Natural killer cell (primary cell): ENCODE measurements around the gene ST8SIA3. TPM values are rescaled to one million over a fixed set of nuclear protein-coding genes. Genes with fewer than 3 reads are reported as not detected.

Source experiments
- ATAC-seq, 3 donors: fragments of 150-1000 bp in 2 of 3; fragments of 200-7000 bp in 1 of 3; cut with Tn5 transposase; 1 replicate in 1 of 3; 2 replicates in 2 of 3; pipeline ENCODE4 v1.10.0; 2021; ENCODE audit warnings: mild to moderate bottlenecking in 2 of 3, moderate library complexity in 2 of 3
- DNase-seq, 2 donors: peaks; one replicate each; pipeline versions ENCODE4 v3.0.0 to v3.0.0-alpha.2; 2013 to 2021; ENCODE audit warnings: mixed read lengths in 1 of 2
- H3K27ac ChIP-seq: one replicate; pipeline ENCODE4 v1.5.1; 2013; ENCODE audit warnings: mild to moderate bottlenecking, low read length
- H3K27me3 ChIP-seq: one replicate; pipeline ENCODE4 v1.6.1; 2013; ENCODE audit warnings: low read length; ENCODE audit not compliant: control insufficient read depth, insufficient read depth
- H3K36me3 ChIP-seq: one replicate; pipeline ENCODE4 v1.6.1; 2013; ENCODE audit warnings: low read length; ENCODE audit not compliant: control insufficient read depth, insufficient read depth
- H3K4me1 ChIP-seq: one replicate; pipeline ENCODE4 v1.6.1; 2013; ENCODE audit warnings: low read length; ENCODE audit not compliant: control insufficient read depth, insufficient read depth
- H3K4me3 ChIP-seq: one replicate; pipeline ENCODE4 v1.5.1; 2013; ENCODE audit warnings: low read length
- H3K9me3 ChIP-seq: one replicate; pipeline ENCODE4 v1.6.1; 2013; ENCODE audit warnings: low read length; ENCODE audit not compliant: control insufficient read depth, insufficient read depth
- H3K27ac Mint-ChIP-seq, 2 donors: one replicate each; pipeline ENCODE4 v1.8.0; 2022; ENCODE audit warnings: mild to moderate bottlenecking in 2 of 2, mixed read lengths in 2 of 2, moderate library complexity in 1 of 2
- H3K27me3 Mint-ChIP-seq, 2 donors: one replicate each; pipeline ENCODE4 v1.8.0; 2022; ENCODE audit warnings: low read depth in 2 of 2, mixed read lengths in 2 of 2
- H3K36me3 Mint-ChIP-seq: one replicate; pipeline ENCODE4 v1.8.0; 2022; ENCODE audit warnings: mixed read lengths
- H3K4me1 Mint-ChIP-seq, 2 donors: one replicate each; pipeline ENCODE4 v1.8.0; 2022; ENCODE audit warnings: mixed read lengths in 2 of 2
- H3K4me3 Mint-ChIP-seq: one replicate; pipeline ENCODE4 v1.8.0; 2022; ENCODE audit warnings: mild to moderate bottlenecking, moderate library complexity, mixed read lengths
- H3K9me3 Mint-ChIP-seq, 2 donors: one replicate each; pipeline ENCODE4 v1.8.0; 2022; ENCODE audit warnings: mixed read lengths in 2 of 2
- WGBS: methylation state at CpG from one replicate; pipeline ENCODE4 v1.1.7; 2013; ENCODE audit warnings: missing lambda C conversion rate; ENCODE audit not compliant: insufficient coverage; 5-methylcytosine and 5-hydroxymethylcytosine counted together
- intact Hi-C: fragments of 100-400 bp; cut with micrococcal nuclease; formaldehyde crosslinking; loops from one replicate; pipeline ENCODE4 v1.14.2; 2022
- total RNA-seq, 4 donors: library from RNA; stranded (reverse); fragments of 120-200 nt in 1 of 4; gene quantifications; one replicate each; pipeline versions ENCODE4 v1.2.3 to v1.2.4, GENCODE V29; 2013 to 2022
- TF ChIP-seq, protein P1 (sequence below): fragments of 200-600 bp; IDR thresholded peaks from one replicate; pipeline ENCODE4 v1.8.0; 2022; ENCODE audit warnings: antibody characterized with exemption

Gene ST8SIA3
- total RNA-seq, 3 donors from 2014 or later (not counting 1 experiment from before 2014, with no cell fraction given), result not detected

DNA sequence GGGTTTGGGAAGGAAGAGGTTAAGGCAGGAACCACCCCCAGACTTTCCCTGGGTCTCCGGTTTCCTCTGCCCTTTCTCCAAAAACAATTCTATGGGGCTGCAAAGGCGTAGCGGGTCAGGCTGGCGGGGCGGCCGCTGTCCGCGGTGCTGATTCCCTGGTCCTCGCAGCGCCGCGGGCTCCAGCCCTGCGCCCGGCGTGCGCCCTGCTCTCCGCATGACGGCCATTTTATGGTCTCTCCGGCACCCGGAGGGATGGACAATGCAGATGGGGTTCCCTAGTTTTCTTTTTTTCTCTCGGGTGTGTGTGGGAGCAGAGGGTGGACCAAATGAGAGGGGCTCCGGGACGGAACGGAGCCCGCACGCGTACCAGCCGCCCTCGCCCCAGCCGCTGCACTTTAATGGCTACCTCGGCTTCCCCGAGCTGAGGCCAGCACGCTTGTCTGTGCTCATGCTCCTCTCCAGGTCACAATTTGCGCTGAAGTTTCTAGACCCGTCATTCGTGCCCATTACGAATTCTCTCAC lies 1.6 kb downstream of the ST8SIA3 start:
- TF ChIP-seq, protein P1, sequence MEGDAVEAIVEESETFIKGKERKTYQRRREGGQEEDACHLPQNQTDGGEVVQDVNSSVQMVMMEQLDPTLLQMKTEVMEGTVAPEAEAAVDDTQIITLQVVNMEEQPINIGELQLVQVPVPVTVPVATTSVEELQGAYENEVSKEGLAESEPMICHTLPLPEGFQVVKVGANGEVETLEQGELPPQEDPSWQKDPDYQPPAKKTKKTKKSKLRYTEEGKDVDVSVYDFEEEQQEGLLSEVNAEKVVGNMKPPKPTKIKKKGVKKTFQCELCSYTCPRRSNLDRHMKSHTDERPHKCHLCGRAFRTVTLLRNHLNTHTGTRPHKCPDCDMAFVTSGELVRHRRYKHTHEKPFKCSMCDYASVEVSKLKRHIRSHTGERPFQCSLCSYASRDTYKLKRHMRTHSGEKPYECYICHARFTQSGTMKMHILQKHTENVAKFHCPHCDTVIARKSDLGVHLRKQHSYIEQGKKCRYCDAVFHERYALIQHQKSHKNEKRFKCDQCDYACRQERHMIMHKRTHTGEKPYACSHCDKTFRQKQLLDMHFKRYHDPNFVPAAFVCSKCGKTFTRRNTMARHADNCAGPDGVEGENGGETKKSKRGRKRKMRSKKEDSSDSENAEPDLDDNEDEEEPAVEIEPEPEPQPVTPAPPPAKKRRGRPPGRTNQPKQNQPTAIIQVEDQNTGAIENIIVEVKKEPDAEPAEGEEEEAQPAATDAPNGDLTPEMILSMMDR, result no peak
- Histone ChIP-seq H3K27ac (no peak overlapping the region), H3K4me1 (no peaks in the 10 kb centered on the region), H3K9me3 (peaks cover 3% of the 10 kb centered on the region), H3K36me3 (no peaks in the 10 kb centered on the region), H3K4me3 (no peak overlapping the region), H3K27me3 (peaks cover 20% of the 10 kb centered on the region)
- Mint-ChIP-seq H3K4me3 (no peak overlapping the region), H3K4me1 (no peaks in the 10 kb centered on the region), H3K27me3 (peaks cover 42 to 57% of the 10 kb centered on the region in 2 donors), H3K9me3 (peaks cover 6 to 9% of the 10 kb centered on the region in 2 donors), H3K27ac (no peak overlapping the region), H3K36me3 (peaks cover 10% of the 10 kb centered on the region)
- 18% methylated on average over 37 of the region's 37 CpGs for WGBS
- ATAC-seq (no peak), DNase-seq (no peak)
- intact Hi-C loops, result no loop called here

DNA sequence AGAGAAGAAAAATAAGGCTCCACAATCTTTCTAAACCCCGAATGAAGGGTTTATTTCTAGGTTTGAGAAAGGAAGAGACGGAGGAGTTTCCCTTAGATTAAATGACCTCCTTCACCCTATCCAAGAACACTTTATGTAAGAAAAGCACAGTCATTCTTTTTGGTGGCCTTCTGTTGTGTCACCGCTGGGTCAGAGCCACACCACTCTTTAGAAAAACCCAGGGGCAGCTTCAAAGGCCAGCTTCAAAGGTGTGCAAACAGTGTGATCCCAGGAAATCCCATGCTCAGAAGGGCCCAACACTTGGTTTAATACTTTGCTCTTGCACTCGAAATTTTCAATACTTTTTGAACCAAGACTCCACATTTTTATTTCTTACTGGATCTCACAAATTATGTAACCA lies 7.1 kb downstream of the ST8SIA3 start:
- TF ChIP-seq, protein P1, result no peak
- Histone ChIP-seq H3K36me3 (no peaks in the 10 kb centered on the region), H3K4me1 (no peaks in the 10 kb centered on the region), H3K27me3 (peaks cover 2% of the 10 kb centered on the region), H3K9me3 (no peaks in the 10 kb centered on the region), H3K27ac (no peak overlapping the region), H3K4me3 (no peak overlapping the region)
- Mint-ChIP-seq H3K27me3 (peaks cover 14 to 29% of the 10 kb centered on the region in 2 donors), H3K9me3 (peaks cover 3 to 9% of the 10 kb centered on the region in 2 donors), H3K4me3 (no peak overlapping the region), H3K4me1 (no peaks in the 10 kb centered on the region), H3K36me3 (peaks cover 10% of the 10 kb centered on the region), H3K27ac (no peak overlapping the region)
- DNase-seq (no peak), ATAC-seq (no peak)
- intact Hi-C loops, result no loop called here
- 69% methylated on average over 3 of the region's 4 CpGs for WGBS

DNA sequence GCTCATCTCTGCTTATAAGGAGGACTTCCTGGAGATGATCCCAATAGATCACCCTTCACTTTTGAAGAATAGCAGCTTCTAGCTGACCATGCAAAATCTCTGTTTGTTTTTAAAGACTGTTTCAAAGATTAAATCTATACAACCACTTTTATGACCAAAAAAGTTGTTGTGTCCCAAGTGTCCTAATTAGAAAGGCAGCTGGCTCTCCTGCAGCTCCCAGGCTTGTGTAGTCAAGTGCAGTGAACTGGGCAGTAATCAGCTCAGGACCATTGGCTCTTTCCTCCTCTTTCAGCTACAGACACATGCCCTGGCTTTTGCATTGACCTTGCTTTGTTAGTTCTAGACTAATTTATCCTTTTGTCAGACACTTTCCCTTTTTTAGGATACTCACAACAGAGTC lies 10.4 kb downstream of the ST8SIA3 start:
- H3K4me1 Mint-ChIP-seq, result no peaks in the 10 kb centered on the region

More for the DNA sequence above, 10.4 kb downstream of the ST8SIA3 start:
- Histone ChIP-seq H3K4me1 (no peaks in the 10 kb centered on the region), H3K27ac (no peak overlapping the region), H3K9me3 (no peaks in the 10 kb centered on the region), H3K27me3 (no peaks in the 10 kb centered on the region), H3K36me3 (no peaks in the 10 kb centered on the region), H3K4me3 (no peak overlapping the region)
- Mint-ChIP-seq H3K4me3 (no peak overlapping the region), H3K27ac (no peak overlapping the region), H3K36me3 (no peaks in the 10 kb centered on the region), H3K27me3 (peaks cover 0 to 3% of the 10 kb centered on the region in 2 donors), H3K9me3 (peaks cover 0 to 2% of the 10 kb centered on the region in 2 donors)
- DNase-seq (no peak), ATAC-seq (no peak)
- intact Hi-C loops, result no loop called here
- TF ChIP-seq, protein P1, result no peak
